ENCODE results near the gene CDC14B.

Gene CDC14B

DNA sequence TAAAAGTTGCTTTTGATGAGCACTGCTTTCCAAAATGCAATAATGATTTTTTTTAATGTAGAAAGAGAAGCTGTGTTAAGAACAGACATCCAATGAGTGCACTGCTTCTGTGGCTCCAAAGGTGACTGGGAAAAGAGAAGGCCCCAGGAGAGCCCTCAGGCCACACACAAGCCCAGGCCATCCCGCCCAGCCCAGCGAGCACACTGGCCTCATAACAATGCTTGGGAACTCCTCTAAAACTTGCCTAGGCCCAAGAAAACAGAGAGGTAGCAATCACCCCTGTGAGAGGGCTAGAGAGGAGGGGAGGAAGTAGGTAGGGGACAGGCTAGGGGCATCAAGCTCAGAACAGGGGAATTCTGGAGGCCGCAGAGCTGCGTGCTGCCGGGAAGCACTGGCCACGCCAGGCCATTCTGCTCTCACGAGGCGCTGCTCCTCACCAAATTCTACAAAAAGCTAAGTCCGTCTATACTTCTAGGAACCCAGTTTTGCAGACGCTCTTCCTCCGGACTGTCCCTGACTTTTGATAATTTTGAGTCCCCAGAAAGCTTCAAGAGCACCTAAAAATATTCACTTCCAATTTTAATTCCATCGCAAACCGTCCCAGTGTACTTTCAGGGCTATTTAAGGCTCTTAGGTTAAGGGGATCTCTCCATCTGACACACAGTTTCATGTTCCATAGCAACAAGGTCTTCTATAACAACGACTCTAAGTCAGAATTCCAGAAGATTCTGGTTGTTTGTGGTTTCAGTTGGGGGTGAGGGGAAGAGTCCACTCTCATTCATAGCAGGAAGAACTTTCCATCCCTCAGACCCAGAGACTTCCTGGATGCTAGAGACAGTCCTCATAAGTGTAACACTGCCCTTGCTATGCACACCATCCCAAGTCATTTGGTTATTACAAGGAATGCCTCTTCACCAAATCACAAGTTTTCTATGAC lies 118.7 kb downstream of the CDC14B start:
- DNase-seq, result no peak

- no peak for DNase-seq
These were observed 120.4 kb downstream of the CDC14B start for GRCh38 chr9:96499257-96499656.

GRCh38 chr9:96498796-96499195 lies 120.8 kb downstream of the CDC14B start:
- no peak for DNase-seq

- DNase-seq, result no peak
These were observed 122.6 kb downstream of the CDC14B start for GRCh38 chr9:96497117-96497399.

DNA sequence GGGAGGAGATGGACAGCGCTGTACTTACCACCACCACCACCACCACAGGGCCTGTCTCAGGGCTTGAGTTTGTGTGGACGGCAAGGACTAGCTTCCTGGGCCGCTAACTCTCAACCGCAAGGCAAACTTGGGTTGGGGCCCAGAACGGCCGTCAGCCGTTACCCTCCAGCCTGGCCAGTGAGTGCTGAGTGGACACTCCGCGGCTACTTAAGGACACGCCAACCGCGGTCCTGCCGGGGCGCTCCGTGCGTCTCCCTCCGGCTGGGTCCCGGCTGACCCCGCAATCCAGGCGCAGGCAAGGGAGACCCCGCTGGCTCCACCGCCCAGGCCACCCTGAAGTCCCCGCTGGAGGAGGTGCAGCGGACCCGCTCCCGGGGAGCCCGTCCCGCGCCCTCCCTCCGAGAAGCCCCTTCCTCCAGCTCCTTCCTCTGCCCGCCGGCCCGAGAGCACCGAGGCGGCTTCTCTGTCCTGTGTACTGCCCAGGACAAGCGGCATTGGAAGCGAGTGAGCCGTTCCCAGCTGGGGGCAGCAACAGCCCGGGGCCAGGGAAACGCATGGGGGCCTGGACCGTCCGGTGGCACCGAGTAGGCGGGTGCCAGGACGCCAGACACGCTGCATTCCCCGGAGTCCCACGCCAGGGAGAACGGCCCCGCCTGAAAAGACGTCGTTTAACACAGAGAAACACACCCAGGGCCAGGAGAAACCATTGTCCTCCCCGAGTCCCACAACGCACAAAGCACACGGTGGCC lies 123.1 kb downstream of the CDC14B start:
- DNase-seq, result no peak

DNA sequence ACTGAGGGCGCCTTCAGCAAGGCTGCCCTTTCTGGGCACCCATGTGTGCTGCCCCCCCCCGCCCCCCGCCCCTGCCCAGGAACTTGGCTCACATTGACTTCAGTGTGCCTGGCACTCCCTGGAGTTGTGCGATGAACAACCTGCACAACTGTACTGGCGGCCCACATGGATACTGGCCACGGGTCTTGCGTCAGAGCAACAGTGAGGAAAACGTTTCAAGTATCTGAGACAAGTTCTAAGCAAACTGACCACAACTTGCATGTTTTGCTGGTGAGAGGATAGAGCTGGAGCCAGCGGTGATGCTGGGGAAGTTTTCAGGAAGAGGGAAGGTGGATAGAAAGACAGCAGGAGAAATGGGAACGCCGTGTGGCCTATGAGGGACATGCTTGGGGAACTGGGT lies 124.3 kb downstream of the CDC14B start:
- DNase-seq, result no peak

DNA sequence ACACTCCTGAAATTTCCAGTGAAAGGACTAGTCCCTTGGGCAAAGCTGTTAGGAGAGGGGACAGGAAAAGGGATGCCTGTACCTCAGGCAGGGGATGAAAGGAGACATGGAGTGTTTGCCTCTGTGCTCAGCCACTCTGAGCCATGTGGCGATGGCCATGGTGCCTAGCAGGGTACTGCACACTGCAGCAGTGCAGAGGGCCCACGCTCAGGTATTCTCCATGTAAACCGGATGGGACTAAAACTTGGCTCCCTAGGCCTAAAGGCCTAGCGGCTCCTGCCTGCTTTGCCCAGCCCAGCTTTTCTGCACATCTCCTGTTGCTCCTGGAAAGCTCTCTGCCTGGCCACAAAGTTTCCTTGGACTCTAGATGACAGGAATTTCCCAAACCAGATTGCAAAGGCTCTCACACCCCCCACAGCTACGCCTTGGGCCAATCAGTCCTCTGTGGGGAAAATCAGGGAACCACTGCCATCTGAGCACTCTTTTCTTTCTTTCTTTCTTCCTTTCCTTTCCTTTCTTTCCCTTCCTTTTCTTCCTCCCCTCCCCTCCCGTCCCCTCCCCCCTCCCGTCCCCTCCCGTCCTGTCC lies 125.3 kb downstream of the CDC14B start:
- DNase-seq, result no peak

DNA sequence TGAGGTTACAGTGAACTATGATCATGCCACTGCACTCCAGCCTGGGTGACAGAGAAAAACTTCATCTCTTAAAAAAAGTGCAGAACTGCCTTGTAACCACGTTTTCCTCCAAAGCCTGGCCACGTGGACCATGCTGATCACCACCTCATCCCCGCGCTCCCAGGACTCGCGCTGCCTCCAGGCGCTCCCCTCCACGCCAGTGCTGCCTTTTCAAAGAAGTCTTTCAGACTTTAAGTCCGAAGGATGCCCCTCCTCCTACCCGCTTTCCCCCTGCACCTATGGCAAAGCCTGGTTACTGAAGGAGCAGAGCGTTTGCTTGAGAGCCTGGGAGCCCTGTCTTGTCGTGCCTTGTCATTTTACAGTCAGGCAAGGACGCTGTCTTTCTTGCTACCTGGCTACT lies 125.9 kb downstream of the CDC14B start:
- no peak for DNase-seq

DNA sequence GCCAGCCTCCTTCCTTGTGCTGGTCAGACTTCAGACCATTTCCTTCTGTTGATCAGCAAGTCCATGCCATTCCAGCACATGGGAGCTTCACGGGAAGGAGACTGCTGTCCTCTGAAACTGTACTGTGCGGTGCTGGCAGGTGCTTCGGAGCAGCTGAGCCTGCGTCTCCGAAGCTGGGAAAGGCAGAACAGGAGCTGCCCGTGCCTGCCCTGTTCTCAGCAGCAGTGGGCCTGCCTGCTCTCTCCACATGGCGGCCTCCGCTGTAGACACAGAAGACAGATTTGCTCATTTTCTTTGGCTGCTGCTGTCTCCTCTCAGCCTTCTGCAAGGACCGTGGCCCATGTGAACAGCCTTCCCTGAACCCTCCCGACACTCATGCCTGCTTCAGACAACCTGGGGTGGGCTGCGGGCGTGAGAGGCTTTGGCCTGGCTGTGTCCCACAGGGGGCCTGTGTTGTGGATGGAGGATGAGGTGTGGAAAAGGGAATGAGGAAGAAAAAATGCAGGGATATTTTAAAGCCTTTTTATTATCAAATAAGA lies 126.6 kb downstream of the CDC14B start:
- DNase-seq, result no peak

- no peak for DNase-seq
These were observed 127.6 kb downstream of the CDC14B start for GRCh38 chr9:96491880-96492525.

DNA sequence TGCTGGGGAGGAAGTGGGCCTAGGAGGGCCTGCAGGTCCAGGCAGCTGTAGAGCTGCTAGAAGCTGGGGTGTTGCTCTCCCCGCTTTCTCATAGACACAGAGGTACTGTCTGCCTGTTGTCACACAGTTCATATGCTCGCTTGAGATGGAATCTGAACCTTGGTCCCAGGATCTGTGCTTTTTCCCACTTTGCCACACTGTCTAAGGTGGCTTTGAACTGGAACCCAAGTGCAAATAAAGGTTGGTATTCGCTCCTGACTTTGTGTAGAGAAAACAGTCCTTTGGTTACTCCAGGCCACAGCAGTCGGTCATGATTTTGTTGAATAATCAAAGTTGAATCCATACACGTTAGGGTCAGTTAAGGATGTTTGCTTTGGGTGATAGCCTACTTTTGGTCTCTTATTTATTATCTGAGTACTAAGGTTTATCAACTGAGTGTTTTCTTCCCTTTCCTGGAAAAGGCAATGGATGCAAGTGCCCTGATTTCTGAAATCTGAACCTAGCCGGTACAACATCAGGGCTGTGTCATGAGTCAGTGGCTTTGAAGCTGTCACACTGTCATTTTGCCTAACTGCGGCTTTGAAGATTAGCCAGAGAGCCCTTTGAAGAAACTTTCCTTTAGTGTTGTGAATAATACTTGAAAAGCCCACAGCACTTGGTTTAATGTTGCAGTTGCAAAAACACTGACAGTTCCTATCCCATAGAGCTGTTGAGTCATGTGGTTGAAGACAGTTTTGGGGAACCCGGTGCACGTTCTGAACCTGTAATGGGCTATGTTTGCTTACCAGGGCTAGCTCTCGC lies 128.4 kb downstream of the CDC14B start:
- DNase-seq, result no peak

DNA sequence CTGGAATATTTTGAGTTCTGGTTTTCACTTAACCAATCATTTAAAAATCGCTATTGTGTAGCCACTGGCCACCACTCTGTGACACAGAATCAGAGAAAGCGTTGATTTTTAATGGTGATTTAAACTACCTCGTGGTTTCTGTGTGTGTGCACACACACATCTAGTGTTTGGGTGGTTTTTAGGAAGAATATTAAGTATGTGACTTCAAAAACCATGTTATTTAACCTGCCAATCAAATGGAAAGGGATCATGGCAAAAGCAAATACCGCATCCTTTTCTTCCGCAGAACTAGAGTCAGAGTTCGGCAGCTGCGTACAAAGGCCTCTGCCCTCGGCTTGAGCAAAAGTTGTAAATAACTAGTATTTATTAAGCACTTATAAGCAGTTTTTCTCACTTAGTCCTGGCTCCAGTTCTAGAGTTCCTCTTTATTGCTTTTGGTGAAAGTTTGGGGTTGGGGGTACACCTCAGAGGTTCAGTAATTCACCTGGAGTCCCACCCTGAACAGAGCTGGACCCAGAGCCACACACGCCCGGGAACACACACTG lies 129.0 kb downstream of the CDC14B start:
- no peak for DNase-seq

GRCh38 chr9:96489482-96489979 lies 130.1 kb downstream of the CDC14B start:
- DNase-seq, result no peak

GRCh38 chr9:96487949-96488348 lies 131.7 kb downstream of the CDC14B start:
- no peak for DNase-seq

DNA sequence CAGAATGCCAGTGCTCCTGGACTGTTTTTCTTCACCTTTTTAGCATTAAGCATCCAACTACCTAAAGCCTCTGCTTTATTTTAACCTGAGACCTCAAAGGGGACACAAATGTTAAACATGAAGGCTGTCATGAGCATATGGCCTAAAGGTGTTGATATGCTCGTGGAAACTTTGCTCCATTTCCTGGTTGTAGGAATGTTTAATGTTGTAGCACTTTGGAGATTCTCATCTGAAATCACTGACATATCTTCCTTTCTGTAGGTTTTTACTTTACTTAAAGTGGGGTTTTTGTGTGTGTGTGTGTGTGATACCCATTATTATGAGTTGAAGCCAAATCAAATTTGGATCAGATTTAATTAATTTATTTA lies 132.6 kb downstream of the CDC14B start:
- no peak for DNase-seq

GRCh38 chr9:96486386-96487028 lies 133.1 kb downstream of the CDC14B start:
- no peak for DNase-seq

- no peak for DNase-seq
These were observed 134.4 kb downstream of the CDC14B start for GRCh38 chr9:96485280-96485679.

DNA sequence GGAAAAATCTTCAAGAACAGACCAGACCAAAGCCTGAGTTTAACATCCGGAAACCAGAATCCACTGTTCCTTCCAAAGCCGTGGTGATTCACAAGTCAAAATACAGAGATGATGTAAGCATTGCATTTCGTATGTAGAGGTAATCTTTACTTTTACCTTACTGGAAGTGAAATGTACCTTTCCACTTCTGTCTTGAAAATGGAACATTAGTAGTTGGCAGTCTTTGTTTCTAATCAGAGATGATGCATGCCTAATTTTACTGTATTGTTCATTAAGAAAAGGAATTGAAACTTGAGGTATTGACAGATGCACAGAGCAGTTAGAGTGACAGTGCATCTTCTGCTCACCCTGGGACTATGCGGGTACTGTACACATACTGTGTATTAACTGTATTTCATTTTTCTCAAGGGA lies 135.1 kb downstream of the CDC14B start:
- DNase-seq, result no peak

DNA sequence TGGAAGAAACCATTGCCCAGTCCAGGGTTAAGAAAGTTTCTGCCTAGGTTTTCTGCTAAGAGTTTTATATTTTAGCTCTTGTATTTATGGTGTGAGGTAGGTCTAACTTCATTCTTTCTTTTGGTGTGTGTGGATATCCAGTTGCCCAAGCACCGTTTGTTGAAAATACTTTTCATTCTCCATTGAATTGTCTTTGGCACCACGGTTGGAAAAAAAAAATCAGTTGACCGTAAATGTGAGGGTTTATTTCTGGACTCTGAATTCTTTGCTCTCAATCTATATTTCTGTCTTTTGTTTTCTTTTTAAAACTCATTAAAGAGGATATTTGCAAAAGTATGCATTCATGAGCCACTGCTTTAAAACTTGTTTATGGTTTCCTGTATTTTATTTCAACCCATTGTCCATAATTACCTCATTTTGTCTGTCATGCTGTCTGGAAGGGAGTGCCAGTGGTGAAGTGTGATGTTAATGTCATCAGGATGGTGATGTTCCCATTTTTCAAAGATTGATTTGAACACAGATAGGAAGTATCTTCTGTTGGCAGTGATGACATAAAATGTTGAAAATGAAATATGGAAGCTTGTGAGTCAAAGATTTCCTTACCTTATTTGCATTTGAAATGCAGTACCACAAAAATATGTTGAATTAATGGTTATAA lies 135.8 kb downstream of the CDC14B start:
- DNase-seq, result no peak

DNA sequence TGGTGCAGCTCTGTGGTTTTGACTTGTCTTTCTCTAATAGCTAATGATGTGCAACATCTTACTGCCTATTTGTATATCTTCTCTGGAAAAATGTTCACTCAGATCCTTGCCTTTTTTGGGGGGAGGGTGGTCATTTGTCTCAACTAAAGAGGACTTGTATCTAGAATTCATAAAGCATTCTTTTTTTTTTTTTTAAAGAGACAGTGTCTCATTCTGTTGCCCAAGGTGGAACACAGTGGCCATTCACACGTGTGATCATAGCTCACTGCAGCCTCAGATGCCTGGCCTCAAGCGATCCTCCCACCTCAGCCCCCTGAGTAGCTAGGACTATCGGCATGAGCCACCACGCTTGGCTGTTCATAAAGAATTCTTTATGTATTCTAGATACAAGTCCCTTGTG lies 136.4 kb downstream of the CDC14B start:
- DNase-seq, result no peak

- no peak for DNase-seq
These were observed 137.2 kb downstream of the CDC14B start for GRCh38 chr9:96482476-96482875.

Data from GF-D8 (cell line).